ENCODE measurements around the gene ATG16L2.

The ATG16L2 gene

DNA sequence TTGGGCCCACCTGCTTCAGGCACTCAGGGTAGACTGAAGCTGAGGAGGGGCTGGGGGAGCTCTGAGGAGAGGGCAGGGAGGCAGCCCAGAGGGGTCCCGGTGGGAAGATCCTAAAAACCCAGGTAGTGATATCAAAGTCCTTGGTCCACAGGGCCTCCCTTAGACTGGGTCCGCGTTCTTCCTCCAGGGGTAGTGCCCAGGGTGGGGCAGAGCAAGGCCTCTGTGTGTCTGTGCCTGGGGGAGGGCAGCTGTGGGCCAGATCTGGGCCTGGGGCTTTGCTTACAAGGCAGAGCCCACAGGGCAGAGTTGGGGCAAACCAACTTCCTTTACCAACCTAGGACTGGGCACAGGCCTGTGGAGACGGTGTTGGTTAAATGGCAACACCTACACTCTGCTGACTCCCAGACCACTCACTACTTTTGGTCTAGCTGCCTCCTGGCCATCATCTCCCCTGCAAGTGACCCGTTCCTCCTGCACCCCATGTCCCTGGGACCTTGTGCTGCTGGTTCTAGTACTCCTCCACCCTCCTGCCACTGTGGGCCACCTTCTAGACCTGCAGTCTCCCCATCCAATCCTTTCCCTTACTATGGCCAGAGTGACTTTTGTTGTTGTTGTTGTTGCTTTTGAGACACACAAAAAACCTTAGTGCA is 15.8 kb downstream of the ATG16L2 start:
- Histone ChIP-seq H3K27me3 (no peaks in the 10 kb centered on the region), H3K9me3 (no peaks in the 10 kb centered on the region), H3K36me3 (peaks cover 84% of the 10 kb centered on the region), H3K27ac (peak overlapping the region; percentile 98), H3K4me1 (ENCODE audit: control insufficient read depth in 1 of 2, insufficient read depth in 1 of 2, low read depth in 1 of 2, low read length in 1 of 2) (peaks cover 30 to 45% of the 10 kb centered on the region in 2 experiments), H3K4me3 (ENCODE audit: low read depth in 1 of 2, low read length in 1 of 2) (no peak overlapping the region)
- TF ChIP-seq, protein P1, sequence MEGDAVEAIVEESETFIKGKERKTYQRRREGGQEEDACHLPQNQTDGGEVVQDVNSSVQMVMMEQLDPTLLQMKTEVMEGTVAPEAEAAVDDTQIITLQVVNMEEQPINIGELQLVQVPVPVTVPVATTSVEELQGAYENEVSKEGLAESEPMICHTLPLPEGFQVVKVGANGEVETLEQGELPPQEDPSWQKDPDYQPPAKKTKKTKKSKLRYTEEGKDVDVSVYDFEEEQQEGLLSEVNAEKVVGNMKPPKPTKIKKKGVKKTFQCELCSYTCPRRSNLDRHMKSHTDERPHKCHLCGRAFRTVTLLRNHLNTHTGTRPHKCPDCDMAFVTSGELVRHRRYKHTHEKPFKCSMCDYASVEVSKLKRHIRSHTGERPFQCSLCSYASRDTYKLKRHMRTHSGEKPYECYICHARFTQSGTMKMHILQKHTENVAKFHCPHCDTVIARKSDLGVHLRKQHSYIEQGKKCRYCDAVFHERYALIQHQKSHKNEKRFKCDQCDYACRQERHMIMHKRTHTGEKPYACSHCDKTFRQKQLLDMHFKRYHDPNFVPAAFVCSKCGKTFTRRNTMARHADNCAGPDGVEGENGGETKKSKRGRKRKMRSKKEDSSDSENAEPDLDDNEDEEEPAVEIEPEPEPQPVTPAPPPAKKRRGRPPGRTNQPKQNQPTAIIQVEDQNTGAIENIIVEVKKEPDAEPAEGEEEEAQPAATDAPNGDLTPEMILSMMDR (IDR thresholded peaks at IDR 0.05): no peak

DNA sequence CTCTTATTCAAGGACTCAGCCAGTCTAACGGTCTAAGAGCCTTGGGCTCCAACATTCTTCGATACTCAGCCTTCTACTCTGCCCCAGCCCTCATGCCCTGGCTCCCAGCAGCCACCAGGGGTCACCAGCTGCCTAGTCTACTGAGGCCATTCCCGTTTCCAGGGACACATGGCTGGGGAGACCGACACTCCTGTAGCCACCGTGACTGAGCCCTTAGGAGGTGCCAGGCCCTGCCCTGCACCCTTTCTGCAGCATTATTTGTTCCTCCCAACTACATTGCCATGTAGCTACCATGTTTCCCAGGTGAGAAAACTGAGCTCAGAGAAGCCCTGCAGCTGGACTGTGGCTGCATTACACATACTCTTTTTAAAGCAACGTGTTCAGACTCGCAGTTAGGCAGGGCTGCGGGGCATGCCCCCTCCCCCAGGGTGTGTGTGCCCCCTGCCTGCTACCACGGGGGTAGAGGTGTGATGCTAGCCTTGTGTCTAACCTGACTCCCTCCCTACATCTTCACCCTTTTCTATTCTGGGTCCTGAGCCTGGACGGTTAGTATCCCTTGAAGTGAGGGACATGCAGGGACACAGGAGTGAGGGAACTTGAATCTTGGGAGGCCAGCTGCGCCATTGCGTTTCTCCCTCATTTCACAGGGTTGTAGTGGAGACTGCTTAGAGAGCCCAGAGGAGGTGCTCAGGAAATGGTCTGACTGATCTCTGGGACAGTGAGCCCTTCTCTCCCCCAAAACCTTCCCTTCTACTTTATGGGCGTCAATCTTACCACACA is 17.5 kb downstream of the ATG16L2 start:
- TF ChIP-seq, protein P1 (IDR thresholded peaks at IDR 0.05): peak; percentile 82
- H3K36me3 ChIP-seq: peaks cover 72% of the 10 kb centered on the region
- H3K4me1 ChIP-seq (ENCODE audit: control insufficient read depth in 1 of 2, insufficient read depth in 1 of 2, low read depth in 1 of 2, low read length in 1 of 2): peaks cover 42 to 60% of the 10 kb centered on the region in 2 experiments
- H3K27ac ChIP-seq: peak overlapping the region; percentile 98
- H3K4me3 ChIP-seq (ENCODE audit: low read depth in 1 of 2, low read length in 1 of 2): no peak overlapping the region
- no peaks in the 10 kb centered on the region for H3K9me3 ChIP-seq
- H3K27me3 ChIP-seq: no peaks in the 10 kb centered on the region

DNA sequence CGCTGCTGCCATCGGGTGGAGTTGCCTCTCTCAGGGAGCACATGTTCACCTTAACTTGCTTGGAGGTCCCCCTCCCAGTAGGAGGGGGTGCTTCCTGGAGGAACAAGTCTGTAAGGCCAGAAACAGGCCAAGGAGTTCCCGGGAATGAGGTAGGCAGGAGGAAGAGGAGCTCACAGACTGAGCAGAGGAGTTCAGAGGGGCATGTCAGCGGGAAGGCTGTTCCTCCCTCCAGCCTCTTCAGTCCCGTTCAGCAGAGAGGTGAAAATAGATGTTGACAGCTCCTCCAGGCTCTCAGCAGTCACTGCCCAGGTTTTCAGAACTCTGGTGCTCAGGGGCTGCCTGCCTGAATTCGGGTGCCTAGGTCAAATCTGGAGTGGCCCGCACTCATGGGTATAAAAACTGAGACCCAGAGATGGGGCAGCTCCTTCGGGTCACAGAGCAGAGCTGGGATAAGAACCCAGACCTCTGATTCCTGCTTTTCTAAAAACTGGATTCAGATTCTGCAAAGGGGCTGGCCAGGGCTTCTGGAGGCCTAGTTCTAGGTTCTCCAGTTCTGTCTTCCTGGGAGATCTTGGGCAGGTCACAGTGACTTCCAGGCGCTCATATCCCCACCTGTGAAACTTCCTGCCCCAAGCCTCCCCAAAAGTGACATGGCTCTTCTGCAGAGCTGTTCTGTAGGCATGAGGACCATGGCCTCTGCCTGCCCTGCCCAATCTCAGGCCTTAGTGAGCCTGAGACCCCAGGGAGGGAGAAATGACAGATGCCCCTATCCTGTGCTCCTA is 18.3 kb downstream of the ATG16L2 start:
- peak overlapping the region; percentile 98 for H3K27ac ChIP-seq
- no peaks in the 10 kb centered on the region for H3K9me3 ChIP-seq
- H3K27me3 ChIP-seq: no peaks in the 10 kb centered on the region
- peaks cover 67% of the 10 kb centered on the region for H3K36me3 ChIP-seq
- TF ChIP-seq, protein P1 (IDR thresholded peaks at IDR 0.05): no peak
- H3K4me3 ChIP-seq (ENCODE audit: low read depth in 1 of 2, low read length in 1 of 2): no peak overlapping the region
- peaks cover 34 to 52% of the 10 kb centered on the region in 2 experiments for H3K4me1 ChIP-seq (ENCODE audit: control insufficient read depth in 1 of 2, insufficient read depth in 1 of 2, low read depth in 1 of 2, low read length in 1 of 2)

DNA sequence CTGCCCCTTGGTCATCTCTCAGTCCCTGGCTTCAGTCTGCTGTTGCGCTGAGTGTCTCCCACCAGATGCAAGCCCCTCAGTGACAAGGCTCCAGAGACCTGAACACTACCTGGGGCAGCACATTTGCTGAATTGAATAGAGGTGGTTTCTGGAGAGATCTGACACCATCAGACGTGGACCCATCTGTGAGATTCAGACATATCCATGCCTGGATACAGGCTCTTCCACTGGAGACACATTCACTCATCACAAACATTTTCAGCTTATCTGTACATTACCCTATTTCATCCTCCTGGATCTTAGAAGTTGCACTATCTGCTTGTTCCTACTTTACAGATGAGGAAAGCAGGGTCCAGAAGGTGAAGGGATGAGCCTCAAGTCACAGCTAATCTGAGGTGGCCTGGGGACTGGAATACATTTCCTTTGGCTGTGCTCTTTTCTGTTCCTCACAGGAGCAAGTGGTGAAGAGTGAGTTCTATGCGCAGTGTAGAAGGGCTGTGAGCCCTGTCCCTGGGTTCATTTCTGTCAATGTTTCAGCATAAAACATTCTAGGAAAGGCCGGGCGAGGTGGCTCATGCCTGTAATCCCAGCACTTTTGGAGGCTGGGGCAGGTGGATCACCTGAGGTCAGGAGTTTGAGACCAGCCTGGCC is 19.0 kb downstream of the ATG16L2 start:
- TF ChIP-seq, protein P1 (IDR thresholded peaks at IDR 0.05): no peak
- Histone ChIP-seq H3K27ac (peak overlapping the region; percentile 98), H3K4me3 (ENCODE audit: low read depth in 1 of 2, low read length in 1 of 2) (no peak overlapping the region), H3K36me3 (peaks cover 68% of the 10 kb centered on the region), H3K9me3 (no peaks in the 10 kb centered on the region), H3K4me1 (ENCODE audit: control insufficient read depth in 1 of 2, insufficient read depth in 1 of 2, low read depth in 1 of 2, low read length in 1 of 2) (peaks cover 27 to 45% of the 10 kb centered on the region in 2 experiments), H3K27me3 (no peaks in the 10 kb centered on the region)

DNA sequence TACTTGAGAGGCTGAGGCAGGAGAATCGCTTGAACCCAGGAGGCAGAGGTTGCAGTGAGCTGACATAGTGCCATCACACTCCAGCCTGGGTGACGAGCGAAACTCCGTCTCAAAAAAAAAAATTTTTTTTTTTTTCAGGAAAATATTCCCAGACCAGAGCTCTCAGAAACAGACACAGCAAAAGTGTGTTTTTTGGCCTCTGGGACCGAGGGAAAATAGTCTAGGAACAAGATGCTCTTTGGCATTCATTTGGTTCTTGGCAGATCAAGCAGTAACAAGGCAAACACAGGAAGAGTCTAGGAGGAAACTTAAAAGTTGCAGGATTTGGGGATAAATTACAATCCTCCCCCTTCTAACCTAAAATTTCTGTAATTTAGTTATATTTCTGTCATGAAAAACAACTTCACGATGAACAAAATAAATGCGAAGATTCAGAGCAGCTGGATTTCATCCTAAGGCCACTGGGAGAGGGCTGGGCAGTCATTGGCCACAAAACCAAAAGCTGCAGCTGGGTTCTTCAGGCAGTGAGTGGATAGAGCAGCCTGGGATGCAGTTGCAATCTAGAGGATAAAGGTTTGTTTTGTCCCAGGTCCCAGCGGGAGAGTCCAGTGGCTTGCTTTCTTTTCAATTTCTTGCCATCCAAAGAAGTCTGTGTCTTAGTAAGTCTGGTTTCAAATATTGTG is 19.7 kb downstream of the ATG16L2 start:
- H3K27me3 ChIP-seq: no peaks in the 10 kb centered on the region
- no peak overlapping the region for H3K4me3 ChIP-seq (ENCODE audit: low read depth in 1 of 2, low read length in 1 of 2)
- H3K9me3 ChIP-seq: no peaks in the 10 kb centered on the region
- H3K4me1 ChIP-seq (ENCODE audit: control insufficient read depth in 1 of 2, insufficient read depth in 1 of 2, low read depth in 1 of 2, low read length in 1 of 2): peaks cover 20 to 38% of the 10 kb centered on the region in 2 experiments
- H3K27ac ChIP-seq: peak overlapping the region; percentile 98
- TF ChIP-seq, protein P1 (IDR thresholded peaks at IDR 0.05): no peak
- peaks cover 68% of the 10 kb centered on the region for H3K36me3 ChIP-seq
